Stimulated activated CD8-positive, alpha-beta memory T cell treated with anti-CD3 and anti-CD28 coated beads, Interleukin-7, amount 100 ng/mL, for 24 hours (primary cell): ENCODE measurements around the gene YEATS4.

Experiments
- DNase-seq: peaks from one replicate; pipeline ENCODE4 v3.0.0-alpha.2; 2020; ENCODE audit warnings: low read depth

Gene YEATS4

DNA sequence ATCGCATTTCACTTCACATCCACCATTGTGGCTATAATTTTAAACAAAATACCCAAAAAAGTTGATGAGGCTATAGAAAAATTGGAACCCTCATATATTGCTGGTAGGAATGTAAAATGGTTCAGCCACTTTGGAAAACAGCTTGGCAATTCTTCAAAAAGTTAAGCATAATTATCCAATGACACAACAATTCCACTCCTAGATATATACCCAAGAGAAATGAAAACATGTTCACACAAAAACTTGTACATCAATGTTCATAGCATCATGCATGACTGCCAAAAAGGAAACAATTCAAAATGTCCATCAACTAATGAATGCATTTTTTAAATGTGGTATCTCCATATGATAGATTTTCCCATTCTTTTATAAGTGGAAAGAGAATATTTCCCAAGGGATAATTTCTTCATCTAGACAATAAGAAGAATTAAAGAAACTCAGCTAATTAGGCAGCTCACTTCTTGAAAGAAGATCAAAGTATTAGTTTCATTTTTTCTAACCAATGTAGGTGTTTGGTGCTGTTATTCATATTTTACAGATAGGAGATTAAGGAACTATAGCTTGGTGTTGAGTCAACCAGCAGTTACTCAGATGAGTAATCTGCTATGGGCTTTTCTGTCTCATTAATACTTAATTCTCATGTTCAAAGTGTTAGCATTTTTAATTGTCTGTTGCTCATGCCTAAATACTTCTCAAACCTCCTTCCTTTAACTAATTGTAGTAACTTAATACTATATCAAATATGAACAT, 32.8 kb downstream of the YEATS4 start:
- no peak for DNase-seq

DNA sequence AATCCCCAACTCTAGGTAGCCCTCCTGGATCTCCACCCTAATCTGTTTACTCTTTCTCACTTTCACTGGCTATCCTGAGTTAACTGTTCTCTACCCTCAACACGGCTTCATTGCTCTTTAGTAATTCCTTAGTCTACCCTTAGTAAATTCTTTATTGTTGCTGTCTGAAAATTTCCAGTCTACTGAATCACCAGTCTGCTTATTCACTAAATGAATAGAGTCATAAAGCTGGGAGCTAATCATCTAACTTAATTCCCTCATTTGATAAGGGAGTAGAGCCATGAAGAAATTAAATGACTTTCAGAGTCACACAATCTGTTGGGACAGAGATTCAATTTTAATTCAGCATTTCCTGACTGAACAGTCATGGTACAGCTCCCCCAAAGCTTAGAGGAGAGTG, 36.5 kb downstream of the YEATS4 start:
- DNase-seq = no peak

DNA sequence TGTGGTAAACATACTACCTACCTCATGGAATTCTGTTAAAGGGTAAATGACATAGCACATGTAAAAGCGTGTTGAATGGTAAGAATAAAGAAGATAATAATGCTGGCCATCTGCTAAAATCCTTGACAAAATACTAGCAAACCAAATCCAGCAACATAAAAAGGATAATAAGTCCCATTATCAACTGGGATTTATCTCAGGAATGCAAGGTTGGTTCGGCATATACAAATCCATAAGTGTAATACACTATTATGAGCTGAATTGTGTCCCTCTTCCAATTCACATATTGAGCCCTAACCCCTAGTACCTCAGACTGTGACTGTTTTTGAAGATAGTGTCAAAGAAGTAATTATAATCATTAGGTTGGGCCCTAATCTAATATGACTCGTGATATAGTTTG, 37.4 kb downstream of the YEATS4 start:
- DNase-seq = no peak

DNA sequence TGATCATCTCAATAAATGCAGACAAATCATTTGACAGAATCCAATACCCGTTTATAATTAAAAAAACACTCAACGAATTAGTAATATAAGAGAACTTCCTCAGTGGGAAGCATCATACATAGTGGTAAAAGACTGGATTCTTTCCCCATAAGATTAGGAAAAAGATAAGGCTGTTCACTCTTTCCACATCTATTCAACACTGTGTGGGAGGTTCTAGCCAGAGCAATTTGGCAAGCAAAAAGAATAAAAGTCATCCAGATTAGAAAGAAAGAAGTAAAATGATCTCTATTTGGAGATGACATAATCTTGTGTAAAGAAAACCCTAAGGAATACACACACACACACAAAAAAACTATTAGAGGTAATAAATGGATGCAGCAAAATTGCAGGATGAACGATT, 38.4 kb downstream of the YEATS4 start:
- no peak for DNase-seq

DNA sequence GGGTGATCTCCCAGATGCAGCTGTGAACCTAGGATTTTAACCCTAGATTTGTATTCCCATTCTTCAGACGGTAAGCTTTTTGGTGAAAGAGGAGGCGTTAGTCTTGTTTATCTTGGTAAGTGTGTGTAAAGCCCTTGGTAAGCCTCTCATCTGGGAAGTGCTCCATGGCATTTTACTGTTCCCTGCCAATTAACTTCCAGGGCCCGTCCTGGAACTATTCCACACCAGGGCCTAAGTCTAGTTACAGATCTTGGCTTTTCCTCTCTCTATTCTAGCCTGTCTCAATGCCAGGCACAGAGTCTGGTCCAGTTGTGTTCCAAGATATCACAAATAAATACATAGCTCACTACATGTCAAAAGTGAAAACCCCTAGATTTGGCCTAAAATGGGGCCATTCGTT, 42.4 kb downstream of the YEATS4 start:
- no peak for DNase-seq

DNA sequence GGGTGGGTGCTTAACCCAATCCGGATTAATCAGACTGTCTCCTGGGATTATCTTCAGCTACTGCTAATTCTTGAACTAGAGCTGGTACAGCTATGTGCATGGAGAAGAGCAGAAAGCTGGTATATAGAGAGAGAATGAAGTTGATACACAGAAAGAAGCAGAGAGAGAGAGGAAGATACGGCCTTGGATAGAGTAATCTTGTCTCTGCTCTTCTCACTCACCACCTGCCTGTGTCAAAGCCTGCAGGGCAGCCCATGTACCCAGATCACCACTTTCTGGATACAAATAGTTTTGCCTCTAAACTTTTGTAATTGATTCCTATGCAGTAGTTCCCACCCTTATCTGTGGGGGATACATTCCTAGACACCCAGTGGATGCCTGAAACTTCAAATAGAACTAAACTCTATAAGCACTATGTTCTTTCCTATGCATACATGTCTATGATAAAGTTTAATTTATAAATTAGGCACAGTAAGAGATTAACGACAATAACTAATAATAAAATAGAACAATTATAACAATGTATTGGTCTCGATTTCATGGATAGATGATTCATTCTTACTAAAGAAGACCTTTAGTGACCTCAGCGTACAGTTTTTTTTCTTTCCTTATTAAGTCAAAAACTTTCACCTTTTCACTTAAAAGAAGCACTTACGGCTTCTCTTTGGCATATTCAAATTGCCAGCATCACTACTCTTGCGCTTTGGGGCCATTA, 45.5 kb downstream of the YEATS4 start:
- no peak for DNase-seq

DNA sequence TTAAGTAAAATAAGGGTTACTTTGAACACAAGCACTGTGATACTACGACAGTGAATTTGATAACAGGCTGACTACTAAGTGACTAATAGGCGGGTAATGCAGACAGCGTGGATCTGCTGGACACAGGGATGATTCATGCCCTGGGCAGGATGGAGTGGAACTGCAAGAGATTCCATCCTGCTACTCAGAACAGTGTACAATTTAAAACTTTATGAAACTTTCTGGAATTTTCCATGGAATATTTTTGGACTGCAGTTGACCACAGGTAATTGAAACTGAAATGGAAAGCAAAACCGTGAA, 46.0 kb downstream of the YEATS4 start:
- DNase-seq = no peak

DNA sequence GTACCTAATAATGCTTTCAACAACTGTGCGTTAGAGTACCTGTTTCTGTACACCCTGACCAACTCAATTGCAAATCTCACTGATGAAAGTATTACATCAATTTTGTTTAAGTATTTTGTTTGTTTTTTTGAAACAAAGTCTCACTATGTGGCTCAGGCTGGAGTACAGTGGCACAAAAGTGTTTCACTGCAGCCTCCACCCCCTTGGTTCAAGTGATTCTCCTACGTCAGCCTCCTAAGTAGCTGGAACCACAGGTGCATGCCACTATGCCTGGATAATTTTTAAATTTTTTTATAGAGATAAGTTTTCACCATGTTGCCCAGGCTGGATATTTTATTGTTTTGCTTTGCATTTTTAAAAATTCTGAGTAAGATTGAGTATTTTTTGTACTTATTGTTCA, 46.7 kb downstream of the YEATS4 start:
- no peak for DNase-seq

DNA sequence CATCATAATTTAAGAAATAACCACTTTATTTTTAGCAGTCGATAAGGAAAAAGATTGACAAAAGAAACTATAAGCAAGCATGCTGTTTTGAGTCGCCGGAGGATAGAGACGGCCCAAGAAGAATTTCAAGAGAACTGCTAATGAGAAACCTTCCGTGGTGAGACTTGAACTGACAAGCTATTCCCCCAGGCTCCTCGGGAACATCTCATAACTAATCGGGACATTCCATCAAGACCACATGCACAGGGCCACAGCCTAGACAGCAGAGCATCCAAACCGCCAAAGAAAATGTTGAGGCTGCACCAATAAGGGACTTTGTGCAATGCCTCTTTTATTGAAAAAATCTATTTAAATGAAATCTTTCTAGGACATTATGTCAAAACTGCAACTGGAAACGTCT, 51.0 kb downstream of the YEATS4 start:
- no peak for DNase-seq

DNA sequence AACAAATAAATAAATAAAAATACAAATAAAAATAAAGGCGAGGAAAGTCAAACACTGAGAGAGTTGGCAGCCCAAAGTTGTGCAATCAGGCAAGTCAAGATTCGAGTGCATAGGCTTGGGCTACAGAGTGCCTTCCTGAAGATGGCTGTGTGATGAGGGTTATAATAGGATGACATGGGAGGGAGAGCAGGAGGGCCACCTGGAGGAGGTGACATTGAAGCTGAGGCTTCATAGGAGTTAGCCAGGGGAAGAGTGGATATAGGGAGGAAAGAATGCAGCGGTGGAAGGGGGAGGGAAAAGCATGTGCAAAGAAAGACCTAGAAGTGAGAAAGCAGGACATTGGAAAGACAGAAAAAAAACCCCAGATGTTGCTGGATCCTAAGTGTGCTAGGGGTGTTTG, 53.1 kb downstream of the YEATS4 start:
- DNase-seq = no peak

DNA sequence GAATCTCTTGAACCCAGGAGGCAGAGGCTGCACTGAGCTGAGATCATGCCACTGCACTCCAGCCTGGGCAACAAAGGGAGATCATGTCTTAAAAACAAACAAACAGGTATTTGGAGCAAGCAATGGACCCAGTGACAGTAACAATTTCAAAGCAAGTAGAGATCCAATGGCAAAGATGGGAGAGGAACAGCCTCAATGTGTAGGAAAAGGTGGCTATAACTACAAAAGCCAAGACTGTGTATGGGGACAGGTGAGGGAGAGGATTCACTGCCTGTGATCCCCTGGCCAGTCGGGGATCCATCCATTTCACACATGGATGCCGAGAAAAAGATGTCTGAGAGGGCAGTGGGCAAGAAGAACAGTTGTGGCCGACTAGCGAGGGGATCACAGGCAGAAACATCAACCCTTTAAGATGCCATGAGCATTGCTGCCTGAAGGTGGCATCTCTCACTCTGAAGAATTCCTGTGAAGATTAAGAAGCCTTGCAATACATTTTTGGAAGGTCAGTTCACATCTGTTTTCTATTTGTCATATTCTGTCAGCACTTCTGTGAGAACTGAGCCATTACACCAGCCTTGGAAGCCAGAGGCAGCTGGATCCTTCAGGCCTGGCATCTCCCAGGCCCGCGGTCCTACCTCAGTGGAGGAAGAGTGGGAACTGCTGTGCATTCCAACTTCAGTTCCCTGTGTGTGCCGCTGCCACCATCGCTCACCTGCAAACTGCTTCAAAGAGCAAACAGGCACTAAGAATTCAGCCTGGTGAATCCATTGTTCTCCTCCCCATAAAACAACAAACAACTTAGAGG, 56.1 kb downstream of the YEATS4 start:
- DNase-seq = no peak

DNA sequence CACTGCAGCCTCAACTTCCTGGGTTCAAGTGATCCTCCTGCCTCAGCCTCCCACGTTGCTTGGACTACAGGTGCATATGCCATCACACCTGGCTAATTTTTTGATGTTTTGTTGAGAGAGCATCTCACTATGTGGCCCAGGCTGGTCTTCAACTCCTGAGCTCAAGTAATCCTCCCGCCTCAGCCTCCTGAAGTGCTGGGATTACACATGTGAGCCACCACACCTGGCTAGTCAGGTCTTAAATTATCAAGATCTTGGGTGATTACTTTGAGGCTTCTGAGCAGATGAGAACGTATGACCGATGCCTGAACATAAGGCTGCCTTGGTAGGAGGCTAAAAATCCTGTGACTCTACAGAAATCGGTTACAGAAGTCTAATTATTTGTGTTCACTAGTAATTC, 57.7 kb downstream of the YEATS4 start:
- no peak for DNase-seq

DNA sequence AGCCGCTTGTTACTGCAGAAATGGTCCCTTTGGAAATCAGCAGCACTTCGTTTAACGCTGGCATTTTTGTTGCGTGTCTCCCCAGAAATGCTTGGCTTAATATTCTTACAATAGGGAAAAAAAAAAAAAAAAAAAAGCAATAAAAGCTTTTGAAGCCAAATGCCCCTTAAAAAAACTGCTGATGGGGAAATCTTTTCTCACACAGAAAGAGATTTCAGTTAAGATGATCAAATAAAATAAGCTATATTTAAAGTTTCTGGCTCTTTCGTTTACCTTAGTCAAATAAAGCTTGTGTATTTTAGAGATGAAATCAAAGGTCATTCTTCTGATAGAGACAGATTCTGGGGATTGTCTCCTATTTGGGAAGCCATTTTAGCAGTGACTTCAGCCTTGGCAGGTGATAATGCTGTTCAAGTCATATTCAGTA, 58.2 kb downstream of the YEATS4 start:
- DNase-seq = no peak

DNA sequence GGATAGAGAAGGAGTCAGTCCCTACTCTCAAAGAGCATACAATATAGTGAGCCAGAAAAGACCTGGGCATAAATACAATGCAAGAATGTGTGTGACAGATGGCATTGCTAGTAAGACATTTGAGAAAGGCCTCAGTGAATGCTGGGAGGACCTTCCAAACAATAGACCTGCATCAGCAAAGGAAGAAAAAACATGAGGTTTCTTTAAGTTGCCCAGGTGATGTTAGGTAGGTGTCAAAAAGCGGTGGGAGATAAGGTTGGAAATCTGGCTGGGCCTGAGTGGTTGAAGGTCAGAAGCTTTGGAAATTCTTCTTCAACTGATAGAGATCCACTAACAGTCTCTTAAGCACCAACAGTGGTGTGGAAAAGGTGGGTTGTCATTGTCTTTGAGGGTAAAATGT, 60.2 kb downstream of the YEATS4 start:
- no peak for DNase-seq

DNA sequence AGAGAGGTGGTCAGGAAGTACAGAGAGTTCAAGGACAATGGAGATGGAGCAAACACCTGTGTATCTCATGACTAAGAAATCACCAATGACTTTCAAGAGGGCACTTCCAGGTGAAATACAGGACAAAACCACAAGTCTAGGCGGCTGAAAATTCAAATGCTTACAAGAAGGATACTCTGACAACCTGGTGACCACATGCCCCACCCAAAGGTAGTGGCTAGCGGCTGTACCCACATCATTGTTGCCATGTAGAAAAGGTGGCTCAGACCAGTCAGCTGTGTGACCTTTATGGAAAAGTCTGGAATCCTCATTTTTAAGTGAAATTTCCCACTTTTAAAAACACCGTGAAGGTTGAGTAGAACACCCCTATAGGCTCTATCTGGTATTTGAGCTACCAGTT, 62.0 kb downstream of the YEATS4 start:
- no peak for DNase-seq

DNA sequence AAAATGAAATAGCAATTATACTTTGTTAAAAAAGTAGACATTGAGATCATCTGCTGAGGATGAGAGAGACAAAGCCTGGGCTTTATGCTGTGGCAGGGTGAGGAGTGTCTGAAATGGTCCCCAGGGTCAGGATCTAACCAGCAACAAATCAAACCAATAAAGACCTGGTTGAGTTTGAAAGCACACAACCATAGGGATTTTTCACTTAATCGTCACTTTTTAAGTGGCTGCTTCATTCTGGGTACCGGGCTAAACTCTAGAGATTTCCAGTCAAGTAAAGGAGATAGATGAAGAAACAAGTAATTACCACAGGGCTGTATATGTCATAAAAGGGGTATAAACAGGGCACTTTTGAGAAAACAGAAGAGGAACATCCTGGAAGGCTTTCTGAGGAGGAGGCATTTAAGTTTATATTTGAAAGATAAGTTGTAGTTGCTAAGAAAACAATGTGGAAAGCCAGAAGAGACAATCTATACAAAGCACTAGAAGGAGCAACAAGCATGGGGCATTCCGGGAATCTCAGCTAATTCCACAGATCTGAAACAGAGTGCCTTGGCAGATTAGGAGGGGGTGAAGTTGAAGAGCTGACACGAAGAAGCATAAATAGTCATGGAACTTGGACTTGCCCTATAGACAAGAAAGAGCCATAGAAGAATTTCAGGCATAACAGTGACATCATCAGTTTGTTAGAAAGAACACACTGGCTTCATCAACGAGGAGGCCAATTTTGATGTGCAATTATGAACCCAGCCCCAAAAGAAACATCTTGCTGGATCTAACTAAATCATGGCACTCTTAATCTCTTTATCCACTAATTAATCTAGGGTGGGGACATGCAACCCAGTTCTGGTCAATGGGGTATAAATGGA, 63.7 kb downstream of the YEATS4 start:
- no peak for DNase-seq

DNA sequence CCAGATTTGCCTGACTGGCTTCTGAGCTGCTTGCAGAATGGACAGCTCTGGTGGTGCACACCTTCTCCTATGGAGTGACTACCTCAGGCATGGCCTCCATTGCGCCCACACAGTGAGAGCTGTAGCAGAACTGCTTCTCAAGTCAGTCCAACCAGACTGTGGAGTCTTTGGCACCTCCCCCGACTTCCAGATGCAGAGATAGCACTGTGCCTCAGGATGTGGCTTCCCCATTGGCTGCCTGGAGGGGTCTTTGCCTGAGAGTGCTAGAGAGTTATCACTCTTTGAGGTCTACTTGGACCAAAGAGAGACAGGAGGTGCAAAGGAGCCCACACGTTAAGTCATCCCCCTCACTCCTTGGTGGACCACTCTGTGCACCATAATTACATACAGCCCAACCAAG, 65.9 kb downstream of the YEATS4 start:
- DNase-seq = no peak

DNA sequence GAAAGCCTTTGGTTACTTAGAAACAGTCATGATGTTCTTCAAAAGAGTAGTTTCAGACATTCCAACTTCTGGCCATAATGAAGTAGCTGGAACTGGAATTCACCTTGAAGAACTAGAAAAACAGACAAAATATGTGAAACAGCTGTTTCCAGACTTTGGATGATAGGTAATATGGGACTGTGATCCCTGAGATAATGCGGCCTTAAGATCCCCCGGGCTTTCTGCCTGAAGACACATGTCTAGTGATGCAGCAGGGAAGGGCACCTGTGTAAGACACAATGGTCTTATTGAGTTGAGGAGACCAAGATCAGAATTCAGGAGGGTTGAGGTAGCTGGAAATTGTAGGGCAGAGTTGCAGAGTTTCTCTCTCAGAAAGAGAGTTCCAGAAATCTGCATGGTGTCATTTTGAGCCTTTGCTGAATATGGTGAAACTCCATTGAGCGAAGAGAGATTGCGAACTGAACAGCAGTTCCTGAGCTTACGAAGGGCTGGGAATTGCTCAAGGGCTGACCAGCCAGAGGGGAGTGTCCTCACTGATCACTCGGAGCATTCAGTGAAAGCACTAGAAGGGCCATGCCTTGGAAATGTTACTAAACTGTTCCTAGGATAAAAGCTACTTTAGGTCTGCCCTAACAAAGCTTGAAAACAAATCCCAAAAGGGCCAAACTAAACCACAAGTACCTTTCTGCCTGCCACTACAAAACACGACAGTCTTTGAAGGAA, 69.0 kb downstream of the YEATS4 start:
- no peak for DNase-seq

DNA sequence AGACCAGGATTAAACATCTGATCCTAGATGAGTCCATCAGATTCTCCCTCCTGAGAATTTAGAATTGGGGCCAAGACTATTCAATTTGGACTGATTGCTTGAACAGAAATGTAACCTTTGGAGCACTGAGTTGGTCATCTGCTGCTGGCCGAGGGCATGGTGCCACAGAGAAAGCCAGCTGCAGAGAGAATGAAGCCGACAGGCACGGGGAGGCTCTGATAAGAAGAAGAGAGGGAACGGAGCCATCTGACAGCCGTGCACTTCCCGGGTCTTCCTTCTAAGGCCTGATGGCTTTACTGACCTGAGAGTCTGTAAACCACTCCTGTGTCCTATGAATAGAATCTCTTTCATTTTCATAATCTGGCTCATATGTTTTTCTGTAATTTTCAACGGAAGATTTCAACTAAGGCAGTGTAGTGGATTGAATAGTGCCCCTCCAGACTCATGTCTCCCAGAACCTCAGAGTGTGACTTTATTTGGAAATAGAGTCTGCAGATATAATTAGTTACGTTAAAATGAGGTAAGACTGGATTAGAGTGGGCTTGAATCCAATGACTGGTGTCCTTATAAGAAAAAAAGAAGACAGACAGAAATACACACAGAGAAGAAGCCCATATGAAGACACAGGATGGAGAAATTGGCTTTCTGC, 71.5 kb downstream of the YEATS4 start:
- no peak for DNase-seq

DNA sequence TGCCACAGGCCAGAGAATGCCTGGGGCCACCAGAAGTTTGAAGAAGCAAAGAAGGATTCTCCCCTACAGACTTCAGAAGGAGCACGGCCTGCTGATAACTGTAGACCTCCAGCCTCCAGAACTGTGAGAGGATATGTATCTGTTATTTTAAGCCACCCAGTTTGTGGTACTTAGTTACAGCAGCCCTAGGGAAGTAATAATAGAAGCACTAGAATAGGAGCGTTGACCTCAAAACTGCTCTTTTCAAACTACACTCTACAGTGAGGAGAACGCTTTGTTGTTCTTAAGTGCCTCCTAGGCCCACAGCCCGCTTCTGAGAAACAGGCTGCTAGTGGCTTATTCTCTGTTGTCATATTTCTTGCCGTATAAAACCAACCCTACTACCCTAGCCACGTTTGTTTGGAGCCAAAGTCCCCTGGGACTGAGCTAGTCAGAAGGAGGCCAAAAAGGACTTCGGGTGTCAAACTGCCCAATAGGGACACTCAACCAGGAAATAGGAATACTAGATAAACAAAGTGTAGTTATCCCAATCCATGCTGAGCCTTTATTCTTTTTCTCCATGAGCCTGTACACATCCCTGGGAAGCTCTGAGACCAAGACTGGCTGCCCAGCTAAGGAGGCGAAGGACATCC, 72.2 kb downstream of the YEATS4 start:
- no peak for DNase-seq

DNA sequence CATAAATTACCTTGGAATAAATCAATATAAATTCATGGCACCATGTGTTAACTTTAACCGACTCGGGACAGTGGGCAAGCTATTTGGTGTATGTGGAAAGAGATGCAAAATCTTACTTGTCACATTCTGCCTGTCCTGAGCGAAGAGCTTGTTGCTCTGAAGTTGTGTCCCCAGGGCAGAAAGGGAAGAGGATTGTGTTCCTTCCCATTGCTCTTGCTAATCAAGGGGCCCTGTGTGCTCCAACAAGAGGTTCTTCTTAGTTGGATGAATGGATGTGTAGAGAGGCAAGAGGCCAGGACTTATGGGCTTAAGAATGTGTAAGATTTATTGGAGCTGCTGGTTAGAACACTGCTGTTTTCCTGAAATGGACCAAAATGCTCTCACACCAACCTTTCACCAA, 74.1 kb downstream of the YEATS4 start:
- DNase-seq = no peak
